Measurements from ENCODE around the gene CYS1. TPM values are rescaled to one million over a fixed set of nuclear protein-coding genes. Genes with fewer than 3 reads are reported as not detected.

Gene CYS1
- total and polyA plus RNA-seq, 2 of the 13 experiments (the other 11 are each of a cell fraction or from before 2014, with no cell fraction given) = 0.04 TPM; not detected in 1

GRCh38 chr2:10030311-10030736, 49.9 kb downstream of the CYS1 start:
- BruUV-seq (replicated peaks) = no TSS peak
- TF ChIP-seq ZMAT3 (CRISPR knock-in tag; conservative IDR thresholded peaks at IDR 0.05) = no peak
- no peak for TF ChIP-seq EZH2 (conservative IDR thresholded peaks at IDR 0.05; ENCODE audit: low read depth, low read length)
- TF ChIP-seq, protein P1, sequence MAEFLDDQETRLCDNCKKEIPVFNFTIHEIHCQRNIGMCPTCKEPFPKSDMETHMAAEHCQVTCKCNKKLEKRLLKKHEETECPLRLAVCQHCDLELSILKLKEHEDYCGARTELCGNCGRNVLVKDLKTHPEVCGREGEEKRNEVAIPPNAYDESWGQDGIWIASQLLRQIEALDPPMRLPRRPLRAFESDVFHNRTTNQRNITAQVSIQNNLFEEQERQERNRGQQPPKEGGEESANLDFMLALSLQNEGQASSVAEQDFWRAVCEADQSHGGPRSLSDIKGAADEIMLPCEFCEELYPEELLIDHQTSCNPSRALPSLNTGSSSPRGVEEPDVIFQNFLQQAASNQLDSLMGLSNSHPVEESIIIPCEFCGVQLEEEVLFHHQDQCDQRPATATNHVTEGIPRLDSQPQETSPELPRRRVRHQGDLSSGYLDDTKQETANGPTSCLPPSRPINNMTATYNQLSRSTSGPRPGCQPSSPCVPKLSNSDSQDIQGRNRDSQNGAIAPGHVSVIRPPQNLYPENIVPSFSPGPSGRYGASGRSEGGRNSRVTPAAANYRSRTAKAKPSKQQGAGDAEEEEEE (CRISPR knock-in tag; IDR thresholded peaks at IDR 0.05; ENCODE audit: borderline replicate concordance) = no peak
- TF ChIP-seq, protein P2, sequence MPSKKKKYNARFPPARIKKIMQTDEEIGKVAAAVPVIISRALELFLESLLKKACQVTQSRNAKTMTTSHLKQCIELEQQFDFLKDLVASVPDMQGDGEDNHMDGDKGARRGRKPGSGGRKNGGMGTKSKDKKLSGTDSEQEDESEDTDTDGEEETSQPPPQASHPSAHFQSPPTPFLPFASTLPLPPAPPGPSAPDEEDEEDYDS (CRISPR knock-in tag; IDR thresholded peaks at IDR 0.05) = no peak
- no peak for TF ChIP-seq ZBTB3 (CRISPR knock-in tag; IDR thresholded peaks at IDR 0.05; ENCODE audit: borderline replicate concordance, low read depth)
- no peak for TF ChIP-seq POGK (CRISPR knock-in tag; conservative IDR thresholded peaks at IDR 0.05)
- TF ChIP-seq EED (CRISPR knock-in tag; IDR thresholded peaks at IDR 0.05) = no peak
- TF ChIP-seq FOXO4 (CRISPR knock-in tag; conservative IDR thresholded peaks at IDR 0.05) = no peak
- no peak for TF ChIP-seq KMT2B (CRISPR knock-in tag; IDR thresholded peaks at IDR 0.05)
- TF ChIP-seq, protein P3, sequence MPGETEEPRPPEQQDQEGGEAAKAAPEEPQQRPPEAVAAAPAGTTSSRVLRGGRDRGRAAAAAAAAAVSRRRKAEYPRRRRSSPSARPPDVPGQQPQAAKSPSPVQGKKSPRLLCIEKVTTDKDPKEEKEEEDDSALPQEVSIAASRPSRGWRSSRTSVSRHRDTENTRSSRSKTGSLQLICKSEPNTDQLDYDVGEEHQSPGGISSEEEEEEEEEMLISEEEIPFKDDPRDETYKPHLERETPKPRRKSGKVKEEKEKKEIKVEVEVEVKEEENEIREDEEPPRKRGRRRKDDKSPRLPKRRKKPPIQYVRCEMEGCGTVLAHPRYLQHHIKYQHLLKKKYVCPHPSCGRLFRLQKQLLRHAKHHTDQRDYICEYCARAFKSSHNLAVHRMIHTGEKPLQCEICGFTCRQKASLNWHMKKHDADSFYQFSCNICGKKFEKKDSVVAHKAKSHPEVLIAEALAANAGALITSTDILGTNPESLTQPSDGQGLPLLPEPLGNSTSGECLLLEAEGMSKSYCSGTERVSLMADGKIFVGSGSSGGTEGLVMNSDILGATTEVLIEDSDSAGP (CRISPR knock-in tag; IDR thresholded peaks at IDR 0.05; ENCODE audit: borderline replicate concordance) = no peak
- no peak for TF ChIP-seq ZNF777 (CRISPR knock-in tag; IDR thresholded peaks at IDR 0.05)
- no peak for TF ChIP-seq CTCF (CRISPR knock-in tag; IDR thresholded peaks at IDR 0.05)

More at GRCh38 chr2:10030311-10030736, 49.9 kb downstream of the CYS1 start:
- no peaks in the 10 kb centered on the region for H3K36me3 ChIP-seq (replicated peaks in 1 of 2; ENCODE audit: control insufficient read depth in 1 of 2, insufficient read depth in 2 of 2, low read length in 2 of 2)
- H2AFZ ChIP-seq (ENCODE audit: low read length) = no peak overlapping the region
- peaks cover 2 to 55% of the 10 kb centered on the region in 2 experiments; a peak in 4 of 5 replicates for H3K27me3 ChIP-seq (ENCODE audit: control insufficient read depth in 1 of 2, insufficient read depth in 2 of 2, low read length in 2 of 2)
- no peak overlapping the region for H3K9ac ChIP-seq (ENCODE audit: insufficient read depth, low read depth, low read length)
- peak overlapping the region; percentile 54 for H3K4me2 ChIP-seq (ENCODE audit: low read depth, low read length)
- in situ Hi-C loops (cut with HindIII; ENCODE audit: extremely low pct_ligation_motif_present, low pct_unique_long_range_greater_than_20kb) (no loop called here), intact Hi-C loops (cut with micrococcal nuclease; ENCODE audit: unreplicated experiment) (no loop called here)
- peaks cover 54% of the 10 kb centered on the region for H3K4me1 ChIP-seq (ENCODE audit: insufficient read depth, low read length)
- H3K4me3 ChIP-seq (replicated peaks in 1 of 3; ENCODE audit: insufficient read depth in 1 of 3, low read depth in 2 of 3, low read length in 3 of 3) = peak overlapping the region in 2 of 3 experiments; percentile 26 to 45; a peak in 4 of 6 replicates
- H3K79me2 ChIP-seq (ENCODE audit: insufficient read depth, low read length) = no peaks in the 10 kb centered on the region
- ChIA-PET POLR2A (interaction anchor here (1.2 to 2.8 kb wide), 5 partner anchors 9 to 187 kb away, joined by 3 to 11 read pairs (median 5); partner anchors contain the start of genes KLF11 and TAF1B), CTCF (ENCODE audit: low intra/inter-chr PET ratio, low total read pairs) (interaction anchor here (0.6 kb wide), 1 partner anchor 231 kb away, joined by 3 read pairs; no protein-coding TSS in a partner anchor)
- WGBS (ENCODE audit: low lambda C conversion rate) = 13% methylated on average over 9 of the region's 9 CpGs
- H3K9me3 ChIP-seq (ENCODE audit: low read length) = no peaks in the 10 kb centered on the region
- H4K20me1 ChIP-seq (ENCODE audit: insufficient read depth, low read length) = no peaks in the 10 kb centered on the region
- FAIRE-seq (peak; percentile 72), ATAC-seq (peak; percentile 14), DNase-seq (ENCODE audit: low spot score) (peak; percentile 61)
- H3K27ac ChIP-seq (ENCODE audit: extremely low read length, insufficient read depth, low read length) = no peak overlapping the region

All from HepG2 (cell line).